ENCODE measurements around the gene KCNQ1. TPM values are rescaled to one million over a fixed set of nuclear protein-coding genes. Genes with fewer than 3 reads are reported as not detected.

The KCNQ1 gene
- total RNA-seq, 2 donors from 2014 or later, result 38.9 to 46.1 TPM

DNA sequence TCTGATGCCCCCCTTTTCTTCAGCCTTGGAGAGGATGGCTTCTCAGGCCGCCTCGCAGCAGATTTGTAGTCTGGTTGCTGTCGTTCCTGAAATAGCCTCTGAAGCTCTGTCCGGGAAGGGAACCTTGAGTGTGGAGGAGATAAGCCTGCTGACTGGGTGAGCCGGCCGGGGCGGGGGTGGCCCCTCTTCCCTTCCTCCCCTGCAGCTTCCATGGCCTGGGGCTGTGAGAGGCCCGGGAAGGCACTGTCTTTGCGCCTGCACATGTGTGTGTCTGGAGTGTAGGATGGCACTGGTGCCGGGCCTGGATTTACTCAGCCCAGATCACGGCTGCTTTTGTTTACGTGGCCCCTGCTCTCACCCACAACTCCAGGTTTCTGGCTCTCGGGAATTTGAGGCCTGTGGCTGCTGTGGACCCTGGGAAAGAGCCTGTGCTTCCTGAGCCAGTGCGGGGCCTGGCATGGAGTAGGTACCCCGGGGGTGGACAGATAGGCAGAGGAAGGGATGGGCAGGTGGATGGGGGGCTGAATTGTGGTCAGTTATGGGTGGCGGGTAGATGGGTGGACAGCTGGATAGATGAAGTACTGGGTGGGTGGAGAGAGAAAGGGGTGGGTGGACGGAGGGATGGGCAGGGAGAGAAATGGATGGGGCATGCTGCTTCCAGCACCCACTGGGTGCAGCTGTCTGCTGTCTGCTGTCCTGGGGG, 16.6 kb downstream of the KCNQ1 start:
- intact Hi-C loops (cut with DNase I), result no loop called here
- 47 to 50% methylated on average over 13 to 17 of the region's 17 CpGs for WGBS, 2 donors
- Histone ChIP-seq H3K4me1 (peaks cover 77% of the 10 kb centered on the region), H3K27ac (peak overlapping the region; percentile 91 to 100 (median 99)), H3K9me3 (no peaks in the 10 kb centered on the region), H3K36me3 (replicated peaks in 1 of 2; ENCODE audit: insufficient read depth in 1 of 2, low read depth in 2 of 2) (no peaks in the 10 kb centered on the region), H3K27me3 (no peaks in the 10 kb centered on the region), H3K4me3 (no peak overlapping the region)
- peak; percentile 55 to 72 (median 65) for DNase-seq
- TF ChIP-seq, protein P1, sequence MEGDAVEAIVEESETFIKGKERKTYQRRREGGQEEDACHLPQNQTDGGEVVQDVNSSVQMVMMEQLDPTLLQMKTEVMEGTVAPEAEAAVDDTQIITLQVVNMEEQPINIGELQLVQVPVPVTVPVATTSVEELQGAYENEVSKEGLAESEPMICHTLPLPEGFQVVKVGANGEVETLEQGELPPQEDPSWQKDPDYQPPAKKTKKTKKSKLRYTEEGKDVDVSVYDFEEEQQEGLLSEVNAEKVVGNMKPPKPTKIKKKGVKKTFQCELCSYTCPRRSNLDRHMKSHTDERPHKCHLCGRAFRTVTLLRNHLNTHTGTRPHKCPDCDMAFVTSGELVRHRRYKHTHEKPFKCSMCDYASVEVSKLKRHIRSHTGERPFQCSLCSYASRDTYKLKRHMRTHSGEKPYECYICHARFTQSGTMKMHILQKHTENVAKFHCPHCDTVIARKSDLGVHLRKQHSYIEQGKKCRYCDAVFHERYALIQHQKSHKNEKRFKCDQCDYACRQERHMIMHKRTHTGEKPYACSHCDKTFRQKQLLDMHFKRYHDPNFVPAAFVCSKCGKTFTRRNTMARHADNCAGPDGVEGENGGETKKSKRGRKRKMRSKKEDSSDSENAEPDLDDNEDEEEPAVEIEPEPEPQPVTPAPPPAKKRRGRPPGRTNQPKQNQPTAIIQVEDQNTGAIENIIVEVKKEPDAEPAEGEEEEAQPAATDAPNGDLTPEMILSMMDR (IDR thresholded peaks at IDR 0.05), result no peak
- peak in 2 of 3 donors; percentile 31 to 44 for TF ChIP-seq POLR2A (IDR thresholded peaks at IDR 0.05)
- no peak for ATAC-seq

DNA sequence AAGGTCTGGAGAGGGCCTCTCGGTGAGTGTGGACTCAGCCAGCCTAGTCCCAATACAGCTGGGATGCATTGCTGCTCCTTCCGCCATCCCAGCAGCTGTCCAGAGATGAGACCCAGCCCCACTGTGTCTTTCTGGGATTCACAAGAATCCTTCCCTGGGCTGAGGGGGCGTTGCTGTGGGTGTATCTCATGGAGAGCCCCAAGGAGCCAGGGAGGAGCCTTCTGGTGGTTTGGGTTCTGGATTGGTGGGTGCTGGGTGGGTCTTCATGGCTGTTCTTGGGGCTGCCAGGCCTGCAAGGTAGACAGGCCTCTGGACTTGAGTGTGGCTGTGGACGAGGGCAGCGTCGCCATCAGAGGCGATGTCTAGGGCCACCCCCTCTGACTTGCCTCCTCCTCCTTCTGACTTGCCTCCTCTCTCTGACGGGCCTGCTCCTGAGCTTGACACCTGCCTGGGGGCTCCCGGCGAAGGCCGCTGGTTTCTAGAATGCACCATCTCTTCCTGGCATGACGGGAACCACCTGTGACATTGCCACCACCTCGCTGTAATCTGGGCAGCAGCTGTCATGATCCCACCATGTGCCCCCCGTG, 17.2 kb downstream of the KCNQ1 start:
- H3K4me1 ChIP-seq, result peaks cover 83% of the 10 kb centered on the region
- DNase-seq (peak in 2 of 4 donors; percentile 43 to 65), ATAC-seq (no peak)
- no peak overlapping the region for H3K4me3 ChIP-seq
- H3K27ac ChIP-seq, result peak overlapping the region; percentile 91 to 100 (median 99)
- TF ChIP-seq POLR2A (IDR thresholded peaks at IDR 0.05), result no peak
- TF ChIP-seq, protein P1 (IDR thresholded peaks at IDR 0.05), result no peak
- H3K9me3 ChIP-seq, result no peaks in the 10 kb centered on the region
- no peaks in the 10 kb centered on the region for H3K27me3 ChIP-seq
- no peaks in the 10 kb centered on the region for H3K36me3 ChIP-seq (replicated peaks in 1 of 2; ENCODE audit: insufficient read depth in 1 of 2, low read depth in 2 of 2)
- intact Hi-C loops (cut with DNase I), result no loop called here
- WGBS, 2 donors, result 80 to 94% methylated on average over 11 to 14 of the region's 14 CpGs

DNA sequence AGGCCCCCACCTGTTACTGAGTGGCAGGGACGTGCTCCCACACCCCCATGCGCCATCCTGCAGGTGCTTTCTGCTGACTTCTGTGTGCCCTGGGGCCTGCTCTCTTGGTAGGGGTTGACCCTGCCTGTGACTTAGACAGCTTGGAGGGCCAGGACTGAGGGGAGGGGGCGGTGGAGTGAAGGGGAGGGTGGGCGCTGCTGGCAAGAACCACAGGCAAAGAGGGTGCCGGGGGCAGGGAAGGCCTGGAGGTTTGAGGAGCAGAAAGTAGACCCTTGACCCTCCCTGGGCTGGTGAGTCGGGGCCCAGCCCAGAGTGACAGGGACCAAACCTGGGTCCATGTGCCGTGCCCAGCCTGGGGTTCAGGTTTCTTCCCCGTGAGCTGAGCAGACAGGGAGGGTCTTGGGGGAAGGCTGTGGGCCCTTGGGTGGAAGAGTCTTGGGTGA, 17.8 kb downstream of the KCNQ1 start:
- ATAC-seq, result no peak
- H3K36me3 ChIP-seq (replicated peaks in 1 of 2; ENCODE audit: insufficient read depth in 1 of 2, low read depth in 2 of 2), result no peaks in the 10 kb centered on the region
- H3K27me3 ChIP-seq, result no peaks in the 10 kb centered on the region
- H3K27ac ChIP-seq, result peak overlapping the region; percentile 91 to 100 (median 99)
- peaks cover 85% of the 10 kb centered on the region for H3K4me1 ChIP-seq
- no peak overlapping the region for H3K4me3 ChIP-seq
- intact Hi-C loops (cut with DNase I), result no loop called here
- H3K9me3 ChIP-seq, result no peaks in the 10 kb centered on the region
- DNase-seq, result peak in 1 of 4 donors; percentile 51
- WGBS, 2 donors, result 72 to 94% methylated on average over 3 to 8 of the region's 8 CpGs
- no peak for TF ChIP-seq POLR2A (IDR thresholded peaks at IDR 0.05)
- TF ChIP-seq, protein P1 (IDR thresholded peaks at IDR 0.05), result no peak

DNA sequence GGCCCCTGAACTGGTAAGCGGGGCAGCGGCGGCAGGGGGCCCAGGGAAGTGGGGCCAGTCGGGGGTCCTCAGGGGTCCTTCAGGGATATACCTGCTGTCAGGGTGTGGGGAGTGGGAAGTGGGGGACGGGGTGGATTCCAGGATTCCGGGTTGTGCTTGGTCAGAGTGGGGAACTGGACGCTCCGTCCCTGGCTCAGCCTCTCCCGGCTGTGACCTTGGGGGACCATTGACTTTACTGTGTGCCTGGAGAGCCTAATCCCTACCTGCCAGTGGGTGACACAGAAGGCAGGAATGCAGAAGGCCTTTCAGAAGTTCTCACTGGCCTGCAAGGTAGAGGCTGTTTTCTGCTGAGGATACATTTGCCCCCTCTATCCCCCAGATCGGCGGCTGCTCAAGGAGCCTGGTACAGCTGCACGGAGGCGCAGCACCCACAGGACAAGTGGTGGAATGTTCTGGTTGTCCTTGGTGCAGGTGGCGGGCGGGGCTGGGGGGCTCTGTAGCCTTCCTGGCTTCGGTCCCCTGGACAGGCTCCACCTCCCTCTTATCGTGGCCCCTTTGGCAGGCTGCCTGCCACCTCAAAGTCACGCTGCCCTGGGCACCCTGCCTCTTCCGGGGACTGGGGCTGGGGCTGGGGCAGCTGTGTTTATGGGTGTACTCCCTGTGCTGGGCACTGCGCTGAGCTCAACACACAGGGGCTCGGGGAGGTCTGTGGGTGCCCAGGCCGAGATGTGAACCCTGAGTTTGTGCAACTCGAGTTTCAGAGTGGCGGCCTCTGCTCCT, 18.4 kb downstream of the KCNQ1 start:
- Histone ChIP-seq H3K4me1 (peaks cover 85% of the 10 kb centered on the region), H3K27ac (peak overlapping the region; percentile 91 to 100 (median 99)), H3K27me3 (no peaks in the 10 kb centered on the region), H3K36me3 (replicated peaks in 1 of 2; ENCODE audit: insufficient read depth in 1 of 2, low read depth in 2 of 2) (no peaks in the 10 kb centered on the region), H3K4me3 (no peak overlapping the region), H3K9me3 (no peaks in the 10 kb centered on the region)
- TF ChIP-seq, protein P1 (IDR thresholded peaks at IDR 0.05), result peak in 2 of 7 experiments; percentile 11 to 32
- TF ChIP-seq POLR2A (IDR thresholded peaks at IDR 0.05), result peak; percentile 49 to 68 (median 66)
- intact Hi-C loops (cut with DNase I), result no loop called here
- 29 to 54% methylated on average over 7 to 24 of the region's 24 CpGs for WGBS, 2 donors
- peak; percentile 95 to 97 (median 96) for DNase-seq
- peak; percentile 89 for ATAC-seq

Data from body of pancreas (tissue), 4 donors.